Myocyte (in vitro differentiated cells): ENCODE measurements around the gene NFATC2IP. TPM values are rescaled to one million over a fixed set of nuclear protein-coding genes. Genes with fewer than 3 reads are reported as not detected.
"Not testable (repeated sequence)": the region's sequence is repeated elsewhere in the genome, so short reads cannot be mapped to it uniquely, and the experiment has no call there.

ENCODE experiments used
- DNase-seq: peaks from one replicate; pipeline ENCODE4 v3.0.0-alpha.2; 2012; ENCODE audit warnings: low read depth
- total RNA-seq: library from RNA; depleted of rRNA; stranded (reverse); fragments of >200 nt; gene quantifications from 2 replicates; pipeline ENCODE4 v1.2.3, GENCODE V29; 2014

The NFATC2IP gene
- total RNA-seq, 1 donor from 2014 or later: 17.9 TPM

- DNase-seq: no peak
These were observed 39.8 kb downstream of the NFATC2IP start for GRCh38 chr16:28990375-28991040.

DNA sequence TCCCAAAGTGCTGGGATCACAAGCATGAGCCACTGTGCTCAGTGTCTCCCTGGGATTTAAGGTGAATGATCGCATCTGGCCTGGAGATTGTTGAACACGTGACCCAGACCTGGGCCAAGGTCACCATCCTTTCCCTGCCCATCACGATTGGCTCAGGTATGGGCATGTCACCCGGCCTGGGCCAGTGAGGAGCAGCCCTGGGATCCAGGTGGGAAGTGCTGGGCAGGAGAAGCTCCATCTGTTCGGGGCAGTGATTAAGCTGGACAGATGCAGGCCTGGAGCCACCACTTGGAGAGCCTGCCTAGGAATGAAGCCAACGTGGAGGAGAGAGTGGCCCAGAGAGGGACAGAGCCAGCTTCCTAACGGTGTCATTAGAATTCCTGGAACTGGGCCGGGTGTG lies 41.0 kb downstream of the NFATC2IP start:
- no peak for DNase-seq

DNA sequence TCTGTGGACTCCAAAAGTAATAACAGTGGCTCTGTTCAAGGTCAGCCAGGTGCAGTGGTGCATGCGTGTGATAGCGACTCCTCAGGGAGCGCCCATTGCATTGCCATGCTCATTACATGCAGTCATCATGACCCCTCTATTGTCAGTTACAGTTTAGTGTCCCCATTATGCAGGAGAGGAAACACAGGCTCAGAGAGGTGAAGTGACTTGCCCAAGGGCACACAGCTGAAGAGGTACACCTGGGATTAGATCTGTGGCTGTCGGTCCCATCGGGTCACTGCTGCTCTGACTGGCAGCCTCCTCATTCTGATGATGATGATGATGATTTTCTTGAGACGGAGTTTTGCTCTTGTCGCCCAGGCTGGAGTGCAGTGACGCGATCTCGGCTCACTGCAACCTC lies 41.8 kb downstream of the NFATC2IP start:
- DNase-seq: no peak

- no peak for DNase-seq
These were observed 48.1 kb downstream of the NFATC2IP start for GRCh38 chr16:28998837-28999236.

- peak; percentile 19 for DNase-seq
These were observed 48.8 kb downstream of the NFATC2IP start for GRCh38 chr16:28999577-28999976.

DNA sequence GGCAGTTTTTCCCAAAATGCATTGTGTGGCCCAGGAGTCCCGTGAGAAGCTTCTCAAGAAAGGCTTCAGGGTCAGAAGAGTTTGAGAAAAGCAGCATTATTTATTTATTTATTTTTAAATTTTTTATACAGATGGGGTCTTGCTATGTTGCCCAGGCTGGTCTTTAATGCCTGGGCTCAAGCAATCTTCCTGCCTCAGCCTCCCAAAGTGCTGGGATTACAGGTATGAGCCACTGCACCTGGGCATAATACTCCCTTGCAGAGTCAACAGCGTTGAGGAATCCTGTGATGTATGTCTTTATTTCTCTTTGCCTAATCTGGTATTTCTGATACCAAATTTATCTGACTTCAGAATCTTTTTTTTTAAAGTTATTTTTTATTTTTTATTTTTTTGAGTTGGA lies 49.3 kb downstream of the NFATC2IP start:
- no peak for DNase-seq

DNA sequence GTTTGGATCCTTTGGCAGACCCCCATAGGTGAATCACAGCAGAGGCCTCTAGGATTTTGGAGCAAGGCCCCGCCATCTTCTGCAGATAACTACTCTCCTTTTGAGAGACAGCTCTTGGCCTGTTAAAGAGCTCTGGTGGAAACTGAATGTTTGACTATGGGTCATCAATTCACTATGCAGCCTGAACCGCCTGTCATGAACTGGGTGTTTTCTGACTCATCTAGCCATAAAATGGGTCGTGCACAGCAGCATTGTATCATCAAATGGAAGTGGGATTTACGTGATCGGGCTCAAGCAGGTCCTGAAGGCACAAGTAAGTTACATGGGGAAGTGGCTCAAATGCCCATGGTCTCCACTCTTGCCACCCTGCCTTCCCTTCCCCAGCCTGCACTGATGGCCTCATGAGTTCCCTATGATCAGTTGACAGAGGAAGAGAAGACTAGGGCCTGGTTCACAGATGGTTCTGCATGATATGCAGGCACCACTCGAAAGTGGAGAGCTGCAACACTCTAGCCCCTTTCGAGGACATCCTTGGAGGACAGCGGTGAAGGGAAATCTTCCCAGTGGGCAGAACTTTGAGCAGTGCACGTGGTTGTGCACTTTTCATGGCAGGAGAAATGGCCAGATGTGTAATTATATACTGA lies 53.9 kb downstream of the NFATC2IP start:
- not testable (repeated sequence) for DNase-seq

GRCh38 chr16:29007730-29008593 lies 57.2 kb downstream of the NFATC2IP start:
- DNase-seq: peak; percentile 20

- no peak for DNase-seq
These were observed 58.5 kb downstream of the NFATC2IP start for GRCh38 chr16:29009050-29009837.

- no peak for DNase-seq
These were observed 59.1 kb downstream of the NFATC2IP start for GRCh38 chr16:29009838-29010166.

DNA sequence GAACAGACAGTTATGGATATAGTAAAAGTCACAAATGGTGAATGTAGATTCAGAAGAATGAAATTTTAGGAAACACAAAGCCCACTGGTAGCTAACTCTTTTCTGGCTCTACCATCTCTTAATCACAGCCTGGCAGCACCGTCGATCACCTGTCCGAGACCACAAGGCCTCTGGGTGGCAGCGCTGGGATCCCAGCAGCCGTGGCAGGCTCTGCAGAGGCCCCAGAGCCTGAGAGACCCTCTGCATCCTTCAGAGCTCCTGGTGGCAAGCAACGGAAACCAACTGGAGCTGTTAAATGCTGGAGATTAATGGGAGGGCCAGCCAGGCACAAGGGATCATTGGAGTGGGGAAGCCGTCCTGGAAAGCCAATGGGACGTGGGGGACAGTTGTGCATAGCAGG lies 60.4 kb downstream of the NFATC2IP start:
- DNase-seq: no peak

DNA sequence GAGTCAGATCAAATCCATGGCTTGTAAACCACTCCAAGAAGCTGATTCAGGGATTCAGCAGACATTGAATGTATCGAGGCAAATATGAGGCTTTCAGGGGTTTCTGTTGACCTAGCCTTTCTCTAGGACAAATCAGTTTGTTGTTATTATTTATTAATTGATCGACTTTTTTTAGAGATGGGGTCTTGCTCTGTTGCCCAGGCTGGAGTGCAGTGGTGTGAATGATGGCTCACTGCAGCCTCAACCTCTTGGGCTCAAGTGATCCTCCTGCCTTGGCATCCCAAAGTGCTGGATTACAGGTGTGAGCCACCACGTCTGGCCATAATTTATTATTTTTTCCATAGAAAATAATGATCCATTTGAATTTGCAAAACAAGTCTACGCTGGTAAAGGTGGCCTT lies 61.1 kb downstream of the NFATC2IP start:
- DNase-seq: no peak

- DNase-seq: no peak
These were observed 62.3 kb downstream of the NFATC2IP start for GRCh38 chr16:29012913-29013553.

GRCh38 chr16:29014561-29015069 lies 63.9 kb downstream of the NFATC2IP start:
- DNase-seq: no peak

Other genes starting within 250 kb of the NFATC2IP start
- 96.7 and 103 TPM in 2 replicates for gene EIF3C, start 239.5 kb upstream of the NFATC2IP start, total RNA-seq
- 0.68 and 1.1 TPM in 2 replicates for gene NPIPB9, start 199.2 kb upstream of the NFATC2IP start, total RNA-seq
- gene ATXN2L, start 127.9 kb upstream of the NFATC2IP start, total RNA-seq: 55.4 and 70.0 TPM in 2 replicates
- 144 and 154 TPM in 2 replicates for gene TUFM, start 104.6 kb upstream of the NFATC2IP start, total RNA-seq
- 33.8 and 36.3 TPM in 2 replicates for gene SH2B1, start 87.1 kb upstream of the NFATC2IP start, total RNA-seq
- 103 and 120 TPM in 2 replicates for gene ATP2A1, start 72.4 kb upstream of the NFATC2IP start, total RNA-seq
- 36.6 and 41.5 TPM in 2 replicates for gene RABEP2, start 25.7 kb upstream of the NFATC2IP start, total RNA-seq
- gene CD19, start 19.0 kb upstream of the NFATC2IP start, total RNA-seq: not detected in 2 replicates
- gene SPNS1, start 23.8 kb downstream of the NFATC2IP start, total RNA-seq: 37.6 and 45.2 TPM in 2 replicates
- 0.68 and 1.8 TPM in 2 replicates for gene LAT, start 34.1 kb downstream of the NFATC2IP start, total RNA-seq